ENCODE measurements around the gene ATP1B2.

ATP1B2 gene

DNA sequence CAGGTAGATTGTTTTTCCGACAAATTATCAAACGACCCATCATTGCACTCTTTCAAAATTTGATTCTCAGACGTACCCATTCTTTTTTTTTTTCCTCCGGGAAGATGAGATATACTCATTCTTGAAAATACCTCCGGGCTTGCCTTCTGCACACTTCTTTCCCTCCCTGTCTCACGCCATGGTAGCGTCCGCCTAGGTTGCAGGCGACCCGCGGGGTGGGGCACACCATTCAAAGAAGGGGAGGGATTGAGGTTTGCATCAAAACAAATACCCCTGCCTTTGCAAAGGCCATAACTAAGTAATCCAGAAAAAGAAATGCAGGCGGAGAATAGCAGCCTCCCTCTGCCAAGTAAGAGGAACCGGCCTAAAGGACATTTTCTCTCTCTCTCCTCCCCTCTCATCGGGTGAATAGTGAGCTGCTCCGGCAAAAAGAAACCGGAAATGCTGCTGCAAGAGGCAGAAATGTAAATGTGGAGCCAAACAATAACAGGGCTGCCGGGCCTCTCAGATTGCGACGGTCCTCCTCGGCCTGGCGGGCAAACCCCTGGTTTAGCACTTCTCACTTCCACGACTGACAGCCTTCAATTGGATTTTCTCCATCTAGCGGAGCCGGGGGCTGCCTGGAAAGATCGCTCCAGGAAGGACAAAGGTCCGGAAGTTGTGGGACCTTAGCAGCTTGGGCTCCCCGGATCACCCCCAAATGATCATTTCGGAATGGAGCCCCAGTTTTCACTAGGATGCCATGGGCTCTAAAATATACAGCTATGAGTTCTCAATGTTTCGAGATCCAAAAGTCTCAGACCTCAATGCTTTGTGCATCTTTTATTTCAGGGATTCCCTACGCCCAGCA, 35.7 kb downstream of the ATP1B2 start:
- DNase-seq = peak; percentile 75

DNA sequence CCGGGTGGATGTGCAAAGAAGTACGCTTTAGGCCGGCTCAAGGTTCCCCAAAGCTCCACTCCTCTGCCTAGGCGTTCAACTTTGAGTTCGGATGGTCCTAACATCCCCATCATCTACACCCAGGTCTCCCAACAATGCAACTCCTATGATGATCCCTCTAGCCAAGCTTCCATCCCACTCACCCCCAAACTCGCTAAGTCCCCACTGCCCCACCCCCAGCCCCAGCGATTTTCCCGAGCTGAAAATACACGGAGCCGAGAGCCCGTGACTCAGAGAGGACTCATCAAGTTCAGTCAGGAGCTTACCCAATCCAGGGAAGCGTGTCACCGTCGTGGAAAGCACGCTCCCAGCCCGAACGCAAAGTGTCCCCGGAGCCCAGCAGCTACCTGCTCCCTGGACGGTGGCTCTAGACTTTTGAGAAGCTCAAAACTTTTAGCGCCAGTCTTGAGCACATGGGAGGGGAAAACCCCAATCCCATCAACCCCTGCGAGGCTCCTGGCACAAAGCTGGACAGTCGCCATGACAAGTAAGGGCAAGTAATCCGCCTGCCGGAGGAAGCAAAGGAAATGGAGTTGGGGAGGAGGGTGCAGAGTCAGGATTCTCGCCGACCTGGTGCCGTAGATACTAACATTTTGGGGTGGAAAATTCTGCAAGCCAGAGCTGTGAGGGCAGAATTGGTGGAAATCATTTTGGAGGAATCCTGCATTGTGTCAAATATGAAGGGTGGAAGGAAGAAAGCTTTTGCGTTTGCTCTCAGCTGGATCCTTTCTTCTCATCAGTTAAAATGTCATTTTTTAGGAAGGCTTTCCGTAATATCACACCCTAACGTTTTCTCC, 36.6 kb downstream of the ATP1B2 start, which contains the start of gene TP53:
Gene TP53 (minus strand): TSS at position 419 of the 836 bp plus-strand sequence. CDS start 10,896 bp downstream, outside the sequence.
- DNase-seq = peak; percentile 90

DNA sequence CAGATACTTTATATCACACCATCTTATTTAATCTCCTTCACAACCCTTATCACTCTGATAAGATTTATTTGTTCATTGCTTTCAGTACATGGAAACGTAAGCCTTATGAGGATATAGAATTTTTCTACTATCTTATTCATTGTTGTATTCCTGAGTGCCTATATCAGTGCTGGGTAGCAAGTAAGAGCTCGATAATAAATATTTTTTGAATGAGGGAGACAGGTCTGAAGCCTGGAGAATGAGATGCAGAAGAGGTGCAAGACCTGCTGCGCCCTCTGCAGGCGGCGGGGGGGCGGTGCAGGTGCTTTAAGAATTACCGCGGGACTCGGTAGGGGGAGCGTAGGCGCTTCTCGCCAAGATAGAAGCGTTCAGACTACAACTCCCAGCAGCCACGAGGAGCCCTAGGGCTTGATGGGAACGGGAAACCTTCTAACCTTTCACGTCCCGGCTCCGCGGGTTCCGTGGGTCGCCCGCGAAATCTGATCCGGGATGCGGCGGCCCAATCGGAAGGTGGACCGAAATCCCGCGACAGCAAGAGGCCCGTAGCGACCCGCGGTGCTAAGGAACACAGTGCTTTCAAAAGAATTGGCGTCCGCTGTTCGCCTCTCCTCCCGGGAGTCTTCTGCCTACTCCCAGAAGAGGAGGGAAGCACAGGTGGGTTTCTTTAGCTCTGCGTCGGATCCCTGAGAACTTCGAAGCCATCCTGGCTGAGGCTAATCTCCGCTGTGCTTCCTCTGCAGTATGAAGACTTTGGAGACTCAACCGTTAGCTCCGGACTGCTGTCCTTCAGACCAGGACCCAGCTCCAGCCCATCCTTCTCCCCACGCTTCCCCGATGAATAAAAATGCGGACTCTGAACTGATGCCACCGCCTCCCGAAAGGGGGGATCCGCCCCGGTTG, 37.4 kb downstream of the ATP1B2 start, which contains the start of gene WRAP53:
Gene WRAP53 (plus strand): TSS at position 570 of the 900 bp plus-strand sequence. CDS start 172 bp downstream, at position 742.
- peak; percentile 95 for DNase-seq

DNA sequence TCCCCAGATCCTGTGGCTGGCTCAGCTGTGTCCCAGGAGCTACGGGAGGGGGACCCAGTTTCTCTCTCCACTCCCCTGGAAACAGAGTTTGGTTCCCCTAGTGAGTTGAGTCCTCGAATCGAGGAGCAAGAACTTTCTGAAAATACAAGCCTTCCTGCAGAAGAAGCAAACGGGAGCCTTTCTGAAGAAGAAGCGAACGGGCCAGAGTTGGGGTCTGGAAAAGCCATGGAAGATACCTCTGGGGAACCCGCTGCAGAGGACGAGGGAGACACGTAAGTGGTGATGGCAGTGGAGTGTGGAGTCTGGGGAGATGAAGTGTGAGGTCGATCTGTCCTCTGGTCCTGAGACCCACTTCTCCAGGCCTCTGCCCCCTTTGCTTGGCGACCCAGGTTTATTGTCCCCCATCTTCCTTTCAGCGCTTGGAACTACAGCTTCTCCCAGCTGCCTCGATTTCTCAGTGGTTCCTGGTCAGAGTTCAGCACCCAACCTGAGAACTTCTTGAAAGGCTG, 38.1 kb downstream of the ATP1B2 start:
- no peak for DNase-seq

DNA sequence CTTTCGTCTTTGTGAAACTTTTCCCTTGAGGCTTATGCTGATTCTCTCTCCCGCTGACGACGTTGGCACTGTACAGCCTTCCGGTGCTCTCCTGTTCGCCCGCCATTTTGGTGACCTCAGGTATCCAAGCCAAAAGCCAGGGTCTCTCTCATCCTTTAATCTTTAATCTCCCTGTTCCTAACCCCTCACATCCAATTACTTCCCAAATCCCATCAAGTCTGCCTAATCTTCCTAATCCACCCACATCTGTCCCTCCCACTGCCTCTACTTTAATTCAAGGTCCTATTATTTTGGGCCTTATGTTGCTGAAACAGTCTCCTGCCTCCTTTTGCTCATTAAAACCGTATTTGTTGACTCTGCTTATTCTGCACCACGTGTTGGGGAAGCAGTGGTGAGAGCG, 44.9 kb downstream of the ATP1B2 start:
- DNase-seq = no peak

DNA sequence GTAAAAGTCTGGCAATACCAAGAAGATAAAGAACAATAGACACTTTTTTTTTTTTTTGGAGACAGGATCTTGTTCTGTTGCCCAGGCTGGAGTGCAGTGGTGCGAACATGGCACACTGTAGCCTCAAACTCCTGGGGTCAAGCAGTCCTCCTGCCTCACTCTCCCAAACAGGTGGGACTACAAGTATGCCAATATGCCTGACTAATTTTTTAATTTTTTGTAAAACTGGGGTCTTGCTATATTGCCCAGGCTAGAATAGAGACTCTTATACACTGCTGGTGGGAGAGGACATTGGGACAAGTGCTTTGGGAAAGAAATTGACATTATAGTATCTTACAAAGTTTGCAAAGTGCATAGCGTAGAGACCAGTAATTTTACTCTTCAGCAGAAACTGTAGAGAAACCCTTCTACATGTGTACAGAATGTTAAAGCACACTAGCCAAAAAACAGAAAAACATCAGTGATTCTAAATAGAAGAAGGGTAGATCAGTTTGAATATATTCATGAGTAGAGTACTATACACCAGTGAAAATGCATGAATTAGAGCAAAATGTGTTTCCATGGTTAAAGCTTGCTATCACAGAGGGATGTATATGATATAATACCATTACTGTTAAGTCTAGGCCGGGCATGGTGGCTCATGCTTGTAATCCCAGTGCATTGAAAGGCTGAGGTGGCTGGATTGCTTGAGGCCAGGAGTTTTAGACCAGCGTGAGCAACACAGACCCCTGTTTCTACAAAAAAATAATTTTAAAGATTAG, 47.3 kb downstream of the ATP1B2 start:
- DNase-seq = no peak

DNA sequence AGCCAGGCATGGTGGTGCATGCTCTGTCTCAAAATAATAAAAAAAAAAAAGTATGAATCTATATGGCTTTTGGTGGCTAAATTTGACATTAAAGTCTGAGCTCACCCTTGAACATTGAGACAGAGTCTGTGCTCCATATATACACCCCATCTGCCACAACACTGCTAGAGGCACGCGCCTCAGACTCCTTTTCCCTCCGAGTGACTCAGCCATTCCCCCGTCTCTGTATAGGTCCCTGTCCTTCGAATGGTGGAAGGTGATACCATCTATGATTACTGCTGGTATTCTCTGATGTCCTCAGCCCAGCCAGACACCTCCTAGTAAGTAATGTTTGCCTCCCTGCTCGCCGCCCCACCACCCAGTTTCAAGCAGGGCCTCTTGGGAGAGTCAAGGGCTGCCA, 49.8 kb downstream of the ATP1B2 start:
- no peak for DNase-seq

DNA sequence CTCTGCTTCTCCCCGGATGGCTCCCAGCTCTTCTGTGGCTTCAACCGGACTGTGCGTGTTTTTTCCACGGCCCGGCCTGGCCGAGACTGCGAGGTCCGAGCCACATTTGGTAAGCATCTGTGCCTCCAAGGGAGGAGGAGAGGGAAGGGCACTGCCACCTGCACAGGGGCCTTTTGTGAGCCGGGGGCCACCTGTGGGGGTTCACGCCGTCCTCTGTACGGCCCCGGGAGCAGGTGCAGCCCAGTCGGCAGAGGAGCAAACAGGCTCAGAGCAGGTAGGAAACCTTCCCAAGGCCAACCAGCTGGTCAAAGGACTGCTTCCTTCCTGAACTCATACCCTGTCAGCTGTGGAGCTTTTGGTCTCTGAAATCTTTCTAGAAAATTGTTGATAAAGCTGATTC, 51.0 kb downstream of the ATP1B2 start:
- no peak for DNase-seq

DNA sequence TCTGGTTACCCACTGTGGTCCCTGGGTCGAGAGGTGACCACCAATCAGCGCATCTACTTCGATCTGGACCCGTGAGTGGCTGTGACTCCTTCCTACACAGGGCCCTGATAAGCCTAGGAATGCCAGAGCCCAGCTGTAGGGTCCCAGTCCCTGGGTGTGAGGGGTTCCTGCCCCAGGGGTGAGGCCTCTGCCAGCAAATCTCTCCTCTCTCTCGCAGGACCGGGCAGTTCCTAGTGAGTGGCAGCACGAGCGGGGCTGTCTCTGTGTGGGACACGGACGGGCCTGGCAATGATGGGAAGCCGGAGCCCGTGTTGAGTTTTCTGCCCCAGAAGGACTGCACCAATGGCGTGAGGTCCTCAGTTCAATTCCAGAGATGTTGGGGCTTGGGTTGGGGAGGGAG, 52.0 kb downstream of the ATP1B2 start:
- DNase-seq = no peak

DNA sequence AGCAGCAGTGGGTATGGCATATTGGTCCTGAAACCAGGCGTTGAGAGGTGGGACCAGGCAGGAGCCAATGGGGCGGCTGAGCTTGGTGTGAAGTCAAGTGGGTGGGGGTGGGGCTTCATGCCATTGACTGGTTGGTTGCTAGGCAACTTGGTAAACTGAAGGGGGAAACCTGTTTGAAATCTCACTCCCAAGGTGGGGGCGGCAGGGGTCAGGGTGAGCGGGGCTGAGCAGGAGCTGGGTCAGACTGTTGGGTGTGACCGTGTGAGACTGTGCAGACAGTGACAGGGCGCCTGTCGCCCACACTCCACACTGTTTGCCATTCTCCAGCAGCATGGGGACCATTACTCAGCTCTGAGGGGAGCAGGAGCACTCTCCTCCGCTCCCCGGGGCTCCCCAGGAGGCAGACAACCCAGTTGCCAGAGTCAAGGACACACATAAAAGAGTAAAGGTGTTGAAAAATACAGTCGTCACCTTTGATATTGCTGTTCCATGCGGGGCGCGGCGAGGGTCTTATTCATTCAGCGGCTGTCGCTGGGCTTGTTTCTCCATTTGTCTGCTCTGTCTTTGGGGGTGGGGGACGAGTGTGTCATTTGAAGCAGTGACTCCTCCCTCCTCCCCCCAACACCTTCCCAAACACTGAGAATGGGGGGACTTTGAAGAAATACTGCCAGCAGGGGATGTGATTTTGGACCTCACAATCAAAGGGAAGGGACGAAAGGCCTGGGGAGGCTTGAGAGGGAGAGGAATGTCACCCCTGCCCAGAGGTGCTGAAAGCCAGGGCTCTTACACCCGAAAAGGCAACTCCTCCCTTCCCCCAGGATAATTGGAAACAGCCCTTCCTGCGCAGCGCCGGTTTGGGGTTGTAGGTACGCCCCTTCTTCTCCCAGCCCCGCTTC, 53.1 kb downstream of the ATP1B2 start:
- DNase-seq = peak; percentile 28

DNA sequence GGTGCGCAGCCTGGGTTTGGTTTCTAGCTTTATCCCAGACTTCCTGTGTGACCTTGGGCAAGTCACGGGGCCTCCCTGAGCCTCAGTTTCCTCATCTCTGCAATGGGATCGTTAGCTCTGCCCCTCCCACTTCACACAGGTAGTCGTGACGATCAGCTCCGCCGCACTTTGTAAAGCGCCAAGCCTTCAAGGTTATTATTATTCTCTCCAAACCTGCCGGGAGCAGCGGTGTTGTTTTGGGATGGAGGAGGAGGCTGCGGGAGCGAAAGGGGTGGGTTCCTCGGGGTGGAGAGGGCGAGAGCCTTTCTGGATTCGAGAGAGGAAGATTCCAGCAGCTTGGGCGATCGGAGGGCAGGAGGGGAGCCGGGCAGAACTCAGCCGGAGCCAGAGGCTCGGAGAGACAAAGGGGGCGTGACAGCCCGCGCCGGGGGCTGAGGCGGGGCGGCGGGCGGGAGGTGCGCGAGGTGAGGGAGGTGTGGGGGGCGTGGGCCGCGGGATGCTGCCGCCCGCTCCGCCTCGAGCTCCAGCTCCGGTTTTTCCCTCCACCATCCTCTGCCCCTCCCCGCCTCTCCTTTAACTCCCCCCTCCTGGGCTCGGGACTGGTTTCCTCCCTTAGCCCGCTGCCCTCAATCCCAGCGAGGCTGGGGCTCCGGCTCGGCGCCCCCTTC, 54.0 kb downstream of the ATP1B2 start, which contains the start of gene EFNB3:
Gene EFNB3 (plus strand): TSS at position 602 of the 668 bp plus-strand sequence. CDS start 397 bp downstream, outside the sequence.
- DNase-seq = no peak

DNA sequence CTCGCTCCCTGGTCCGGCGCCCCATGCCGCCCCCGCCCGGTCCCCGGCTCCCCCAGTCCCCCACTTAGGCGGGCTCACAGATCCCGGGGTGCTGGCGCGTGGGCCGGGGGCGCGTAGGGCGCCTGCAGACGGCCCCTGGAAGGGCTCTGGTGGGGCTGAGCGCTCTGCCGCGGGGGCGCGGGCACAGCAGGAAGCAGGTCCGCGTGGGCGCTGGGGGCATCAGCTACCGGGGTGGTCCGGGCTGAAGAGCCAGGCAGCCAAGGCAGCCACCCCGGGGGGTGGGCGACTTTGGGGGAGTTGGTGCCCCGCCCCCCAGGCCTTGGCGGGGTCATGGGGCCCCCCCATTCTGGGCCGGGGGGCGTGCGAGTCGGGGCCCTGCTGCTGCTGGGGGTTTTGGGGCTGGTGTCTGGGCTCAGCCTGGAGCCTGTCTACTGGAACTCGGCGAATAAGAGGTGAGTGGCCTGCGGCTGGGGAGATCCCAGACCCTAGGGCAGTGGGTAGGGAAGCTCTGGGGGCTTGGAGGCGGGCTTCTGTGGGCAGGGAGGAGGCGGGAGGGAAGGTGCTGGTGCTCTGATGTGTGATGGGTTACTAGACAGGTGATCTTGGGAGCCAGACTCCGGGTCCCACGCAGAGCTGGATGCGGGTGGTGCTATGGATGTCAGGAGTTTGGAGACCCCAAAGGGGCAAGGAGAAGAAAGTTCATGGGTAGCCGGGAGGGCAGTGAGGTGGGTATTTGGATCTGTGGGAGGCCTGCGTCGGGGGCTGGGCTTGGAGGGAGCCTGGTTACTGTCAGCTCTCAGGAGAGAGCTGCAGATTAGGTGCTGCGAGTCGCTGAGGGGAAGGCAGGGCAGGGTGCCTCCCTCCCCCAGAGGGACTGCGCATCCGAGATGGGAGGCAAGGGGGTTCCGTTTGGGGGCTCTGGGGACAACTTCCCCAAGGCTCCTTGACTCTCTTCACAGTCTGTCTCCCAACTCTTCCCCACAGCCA, 54.8 kb downstream of the ATP1B2 start:
- DNase-seq = no peak

DNA sequence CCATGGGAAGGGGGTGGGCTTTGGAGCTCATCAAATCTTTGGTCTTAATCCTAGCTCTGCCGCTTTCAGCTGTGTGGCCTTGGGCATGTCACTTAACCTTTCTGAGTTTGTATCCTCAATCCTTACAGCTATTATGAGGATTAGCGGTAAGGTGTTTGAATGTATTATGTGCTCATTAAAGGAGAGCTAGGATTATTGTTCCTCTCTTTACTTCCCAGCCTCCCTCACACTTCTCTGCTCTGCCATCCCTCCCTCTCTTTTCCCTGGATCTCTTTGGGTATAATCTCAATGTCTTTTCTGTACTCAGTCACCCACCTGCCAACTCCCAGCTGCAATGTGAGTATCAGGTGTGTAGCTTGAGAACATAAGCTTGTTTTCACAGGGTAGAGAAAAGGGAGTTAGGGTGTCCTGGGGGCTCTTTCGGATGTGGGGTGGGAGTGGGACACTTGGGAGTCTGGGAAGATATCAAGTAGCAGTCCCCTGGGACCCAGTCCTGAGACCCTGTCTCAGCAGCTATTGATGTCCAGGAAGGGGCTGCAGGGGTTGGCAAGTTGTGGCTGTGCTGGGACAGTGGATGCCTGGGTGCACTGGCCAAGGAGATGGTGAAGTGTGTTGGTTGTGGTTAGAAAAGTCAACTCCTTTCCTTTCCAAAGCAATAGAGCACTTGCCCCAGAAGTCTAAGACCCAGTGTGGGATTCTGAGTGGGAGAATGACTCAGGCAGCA, 56.1 kb downstream of the ATP1B2 start:
- no peak for DNase-seq
